HEK293T (cell line): ENCODE measurements around the gene PLCB4.
A peak's percentile ranks its signal among the peaks of the same experiment; 100 is the strongest.

Experiments
- CTCF ChIA-PET: fragments of 350-600 bp; formaldehyde crosslinking; extraction: SDS; loops from one replicate; lab custom pipeline; 2021; ENCODE audit warnings: antibody characterized with exemption, inconsistent platforms; lab: Yijun Ruan, JAX
- POLR2A ChIA-PET: fragments of 350-600 bp; formaldehyde crosslinking; extraction: SDS; loops from one replicate; lab custom pipeline; 2020; ENCODE audit warnings: antibody characterized with exemption, inconsistent platforms; lab: Yijun Ruan, JAX
- DNase-seq: peaks from one replicate; pipeline ENCODE4 v3.0.0; 2012; ENCODE audit warnings: mixed read lengths; ENCODE audit errors: extremely low spot score
- ARNT ChIP-seq: fragments of 450-650 bp; IDR thresholded peaks from 2 replicates; pipeline ENCODE4 v1.6.1; 2017; ENCODE audit warnings: mild to moderate bottlenecking
- BHLHE40 ChIP-seq: fragments of 450-650 bp; IDR thresholded peaks from 2 replicates; pipeline ENCODE4 v1.6.1; 2016; ENCODE audit warnings: mild to moderate bottlenecking, moderate library complexity, borderline replicate concordance
- CTBP1 ChIP-seq: fragments of 450-650 bp; IDR thresholded peaks from 2 replicates; pipeline ENCODE4 v1.6.1; 2016; ENCODE audit warnings: borderline replicate concordance
- ELF4 ChIP-seq: fragments of 450-650 bp; IDR thresholded peaks from 2 replicates; pipeline ENCODE4 v1.6.1; 2017; ENCODE audit warnings: antibody characterized with exemption
- FOXA1 ChIP-seq: fragments of 450-650 bp; IDR thresholded peaks from 2 replicates; pipeline ENCODE4 v1.6.1; 2016; ENCODE audit warnings: mild to moderate bottlenecking
- FOXK2 ChIP-seq: fragments of 450-650 bp; IDR thresholded peaks from 2 replicates; pipeline ENCODE4 v1.6.1; 2016; ENCODE audit warnings: mild to moderate bottlenecking
- FOXM1 ChIP-seq: fragments of 450-650 bp; IDR thresholded peaks from 2 replicates; pipeline ENCODE4 v1.6.1; 2017; ENCODE audit warnings: mild to moderate bottlenecking, borderline replicate concordance
- HDGF ChIP-seq: fragments of 450-650 bp; IDR thresholded peaks from 2 replicates; pipeline ENCODE4 v1.6.1; 2017; ENCODE audit warnings: antibody characterized with exemption, borderline replicate concordance
- L3MBTL2 ChIP-seq: fragments of 450-650 bp; conservative IDR thresholded peaks from 2 replicates; pipeline ENCODE4 v1.6.1; 2016; ENCODE audit warnings: mild to moderate bottlenecking
- LEF1 ChIP-seq: fragments of 450-650 bp; IDR thresholded peaks from 2 replicates; pipeline ENCODE4 v1.6.1; 2017; ENCODE audit warnings: mild to moderate bottlenecking, borderline replicate concordance
- NFRKB ChIP-seq: fragments of 450-650 bp; IDR thresholded peaks from 2 replicates; pipeline ENCODE4 v1.6.1; 2016; ENCODE audit warnings: mild to moderate bottlenecking, moderate library complexity
- PKNOX1 ChIP-seq: fragments of 450-650 bp; IDR thresholded peaks from 2 replicates; pipeline ENCODE4 v1.6.1; 2016
- SP1 ChIP-seq: fragments of 450-650 bp; IDR thresholded peaks from 2 replicates; pipeline ENCODE4 v1.6.1; 2017
- SUZ12 ChIP-seq: fragments of 450-650 bp; IDR thresholded peaks from 2 replicates; pipeline ENCODE4 v1.6.1; 2016; ENCODE audit warnings: mild to moderate bottlenecking
- TARDBP ChIP-seq: fragments of 450-650 bp; IDR thresholded peaks from 2 replicates; pipeline ENCODE4 v1.6.1; 2016
- ZNF384 ChIP-seq: fragments of 450-650 bp; IDR thresholded peaks from 2 replicates; pipeline ENCODE4 v1.6.1; 2016

The PLCB4 gene

GRCh38 chr20:9499126-9499899 is 430.4 kb downstream of the PLCB4 start:
- TF ChIP-seq SUZ12 (no peak), BHLHE40 (no peak), L3MBTL2 (no peak), FOXK2 (no peak), ARNT (no peak), ELF4 (no peak), FOXA1 (no peak), FOXM1 (no peak), HDGF (no peak), CTBP1 (no peak), LEF1 (no peak), PKNOX1 (no peak), SP1 (no peak), NFRKB (no peak), ZNF384 (no peak), TARDBP (no peak)
- POLR2A ChIA-PET, result no interaction called here
- DNase-seq, result no peak
- CTCF ChIA-PET, result interaction anchor here (0.6 kb wide), 1 partner anchor 34 kb away, joined by 3 read pairs; no protein-coding TSS in a partner anchor

- TF ChIP-seq SUZ12 (no peak), FOXM1 (no peak), HDGF (no peak), ELF4 (no peak), L3MBTL2 (no peak), ZNF384 (no peak), NFRKB (no peak), LEF1 (no peak), CTBP1 (no peak), SP1 (no peak), TARDBP (no peak), FOXA1 (no peak), ARNT (no peak), FOXK2 (no peak)
- POLR2A ChIA-PET, result no interaction called here
- no peak for DNase-seq
- CTCF ChIA-PET, result no interaction called here
Measured at GRCh38 chr20:9500121-9500520, 431.2 kb downstream of the PLCB4 start.

GRCh38 chr20:9501473-9501872 is 432.6 kb downstream of the PLCB4 start:
- TF ChIP-seq FOXK2 (no peak), ELF4 (no peak), SP1 (no peak), FOXM1 (no peak), LEF1 (no peak), TARDBP (no peak), PKNOX1 (no peak), SUZ12 (no peak), HDGF (no peak), BHLHE40 (no peak)
- ChIA-PET CTCF (no interaction called here), POLR2A (no interaction called here)
- no peak for DNase-seq

- POLR2A ChIA-PET, result no interaction called here
- CTCF ChIA-PET, result interaction anchor here (0.7 to 0.8 kb wide), 4 partner anchors 24 to 672 kb away, joined by 3 to 4 read pairs (median 3); no protein-coding TSS in a partner anchor
- peak; percentile 13 for DNase-seq
- TF ChIP-seq ZNF384 (no peak), NFRKB (no peak), PKNOX1 (no peak)
Measured at GRCh38 chr20:9503526-9504245, 434.8 kb downstream of the PLCB4 start.

GRCh38 chr20:9506280-9506821 is 437.5 kb downstream of the PLCB4 start:
- POLR2A ChIA-PET, result no interaction called here
- no peak for DNase-seq
- no peak for TF ChIP-seq LEF1
- CTCF ChIA-PET, result no interaction called here

- ChIA-PET POLR2A (no interaction called here), CTCF (no interaction called here)
- TF ChIP-seq ELF4 (no peak), SUZ12 (no peak), NFRKB (no peak), LEF1 (no peak), HDGF (no peak), TARDBP (no peak), ZNF384 (no peak), FOXA1 (no peak), BHLHE40 (no peak), SP1 (no peak), CTBP1 (no peak), PKNOX1 (no peak), FOXK2 (no peak), FOXM1 (no peak), ARNT (no peak), L3MBTL2 (no peak)
- no peak for DNase-seq
Measured at GRCh38 chr20:9506964-9507369, 438.1 kb downstream of the PLCB4 start.
